Neural crest cell (in vitro differentiated cells): Measurements from ENCODE around the gene RAB38. TPM values are rescaled to one million over a fixed set of nuclear protein-coding genes. Genes with fewer than 3 reads are reported as not detected.

Source experiments
- DNase-seq: peaks from one replicate; pipeline ENCODE4 v3.0.0; 2021; ENCODE audit warnings: low read depth, mixed read lengths, low spot score
- H3K27ac Mint-ChIP-seq: one replicate; pipeline ENCODE4 v1.8.0; 2021; ENCODE audit warnings: mild to moderate bottlenecking, mixed read lengths; ENCODE audit not compliant: unreplicated experiment
- H3K27me3 Mint-ChIP-seq: 2 replicates; pipeline ENCODE4 v1.8.0; 2021; ENCODE audit warnings: low read depth, mild to moderate bottlenecking, mixed read lengths
- H3K36me3 Mint-ChIP-seq: 2 replicates; pipeline ENCODE4 v1.8.0; 2021; ENCODE audit warnings: low read depth, mild to moderate bottlenecking, mixed read lengths
- H3K4me1 Mint-ChIP-seq: 2 replicates; pipeline ENCODE4 v1.8.0; 2021; ENCODE audit warnings: mixed read lengths
- H3K4me3 Mint-ChIP-seq: one replicate; pipeline ENCODE4 v1.8.0; 2021; ENCODE audit warnings: mild to moderate bottlenecking, mixed read lengths
- H3K9me3 Mint-ChIP-seq: 2 replicates; pipeline ENCODE4 v1.8.0; 2021; ENCODE audit warnings: mixed read lengths
- total RNA-seq: library from RNA; stranded (reverse); gene quantifications from 2 replicates; pipeline ENCODE4 v1.2.1, GENCODE V29; 2021
- TF ChIP-seq, protein P1 (sequence below): fragments of 200-600 bp; sonication (generic); conservative IDR thresholded peaks from 2 replicates; pipeline ENCODE4 v1.5.0; 2021; ENCODE audit warnings: antibody characterized with exemption, mild to moderate bottlenecking

The RAB38 gene
- total RNA-seq, 1 donor from 2014 or later = 3.6 TPM

DNA sequence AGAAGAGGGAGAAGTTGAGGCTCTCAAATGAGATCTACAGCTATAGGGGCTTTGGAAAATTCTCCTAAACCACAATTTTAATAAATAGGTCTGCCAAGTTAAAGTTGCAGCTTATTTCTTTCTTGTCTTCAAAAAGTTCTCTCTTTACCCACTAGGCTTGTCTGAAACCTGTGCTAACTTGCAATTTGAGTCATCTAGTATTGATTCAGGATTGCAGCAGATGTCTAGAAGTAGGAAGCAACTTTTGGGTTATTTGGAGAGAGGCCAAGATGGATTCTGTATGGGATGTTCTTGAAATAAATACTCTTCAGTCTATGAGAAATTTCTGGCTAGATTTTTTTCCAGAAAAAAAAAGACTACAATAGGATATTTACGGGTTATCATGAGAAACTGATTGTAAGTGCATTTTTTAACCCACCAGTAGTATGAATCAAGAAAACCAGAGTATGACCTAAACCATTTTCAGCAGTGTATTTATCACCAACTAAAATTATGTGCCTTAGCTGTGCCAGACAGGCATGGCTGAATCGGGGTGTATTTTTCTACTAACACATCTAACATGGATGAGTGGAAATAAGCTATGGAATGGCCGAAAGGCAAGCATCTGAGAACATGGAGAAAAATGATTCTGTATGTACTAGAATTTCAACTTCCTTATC lies 4.9 kb upstream of the RAB38 start:
- Mint-ChIP-seq H3K4me3 (no peak overlapping the region), H3K27me3 (peaks cover 11% of the 10 kb centered on the region), H3K9me3 (no peaks in the 10 kb centered on the region), H3K36me3 (no peaks in the 10 kb centered on the region), H3K4me1 (peaks cover 9% of the 10 kb centered on the region), H3K27ac (no peak overlapping the region)
- TF ChIP-seq, protein P1, sequence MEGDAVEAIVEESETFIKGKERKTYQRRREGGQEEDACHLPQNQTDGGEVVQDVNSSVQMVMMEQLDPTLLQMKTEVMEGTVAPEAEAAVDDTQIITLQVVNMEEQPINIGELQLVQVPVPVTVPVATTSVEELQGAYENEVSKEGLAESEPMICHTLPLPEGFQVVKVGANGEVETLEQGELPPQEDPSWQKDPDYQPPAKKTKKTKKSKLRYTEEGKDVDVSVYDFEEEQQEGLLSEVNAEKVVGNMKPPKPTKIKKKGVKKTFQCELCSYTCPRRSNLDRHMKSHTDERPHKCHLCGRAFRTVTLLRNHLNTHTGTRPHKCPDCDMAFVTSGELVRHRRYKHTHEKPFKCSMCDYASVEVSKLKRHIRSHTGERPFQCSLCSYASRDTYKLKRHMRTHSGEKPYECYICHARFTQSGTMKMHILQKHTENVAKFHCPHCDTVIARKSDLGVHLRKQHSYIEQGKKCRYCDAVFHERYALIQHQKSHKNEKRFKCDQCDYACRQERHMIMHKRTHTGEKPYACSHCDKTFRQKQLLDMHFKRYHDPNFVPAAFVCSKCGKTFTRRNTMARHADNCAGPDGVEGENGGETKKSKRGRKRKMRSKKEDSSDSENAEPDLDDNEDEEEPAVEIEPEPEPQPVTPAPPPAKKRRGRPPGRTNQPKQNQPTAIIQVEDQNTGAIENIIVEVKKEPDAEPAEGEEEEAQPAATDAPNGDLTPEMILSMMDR = peak; percentile 21
- no peak for DNase-seq

DNA sequence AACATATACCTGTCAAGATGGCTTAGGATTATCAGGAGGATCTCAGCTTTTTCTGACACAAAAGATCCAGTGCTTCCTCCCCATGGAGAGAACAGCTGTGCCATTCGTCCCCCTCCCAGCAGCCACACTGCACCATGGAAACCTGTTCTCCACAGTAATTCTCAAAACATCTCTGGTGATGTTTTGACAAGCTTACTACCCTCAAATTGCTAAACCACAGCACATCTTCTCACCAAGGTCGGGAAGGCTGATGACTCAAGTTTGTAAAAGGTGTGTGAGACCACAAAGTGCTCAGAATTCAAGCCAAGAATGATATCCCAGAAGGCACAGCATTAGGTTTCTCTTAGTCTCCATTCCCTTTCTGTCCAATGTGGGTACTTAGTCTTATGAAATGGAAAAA lies 3.9 kb upstream of the RAB38 start:
- H3K27me3 Mint-ChIP-seq = peaks cover 13% of the 10 kb centered on the region
- no peak for DNase-seq
- no peak overlapping the region for H3K27ac Mint-ChIP-seq
- H3K9me3 Mint-ChIP-seq = no peaks in the 10 kb centered on the region
- H3K4me3 Mint-ChIP-seq = no peak overlapping the region
- H3K36me3 Mint-ChIP-seq = no peaks in the 10 kb centered on the region
- H3K4me1 Mint-ChIP-seq = peaks cover 19% of the 10 kb centered on the region
- TF ChIP-seq, protein P1 = no peak

DNA sequence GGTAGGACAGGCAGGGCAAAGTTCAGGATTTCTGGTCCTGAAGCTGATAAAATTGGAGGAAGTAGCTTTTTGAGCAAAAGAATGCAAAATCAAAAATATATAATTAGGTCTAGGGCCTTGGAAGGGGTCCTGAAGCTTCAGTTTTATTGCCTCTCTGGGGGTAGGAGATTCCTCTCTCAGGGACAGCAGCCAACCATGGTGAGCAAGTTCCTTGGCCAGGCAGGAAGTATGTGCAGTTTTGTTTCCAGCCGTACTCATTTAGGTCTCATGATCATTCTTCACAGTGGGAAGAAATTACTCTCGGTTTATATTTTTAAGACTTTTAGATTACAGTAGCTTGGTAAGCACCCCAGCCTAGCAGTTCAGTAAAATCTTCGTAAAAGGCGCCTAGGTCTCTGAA lies 2.9 kb upstream of the RAB38 start:
- Mint-ChIP-seq H3K27ac (no peak overlapping the region), H3K4me3 (no peak overlapping the region), H3K9me3 (no peaks in the 10 kb centered on the region), H3K27me3 (peaks cover 13% of the 10 kb centered on the region), H3K4me1 (peaks cover 20% of the 10 kb centered on the region), H3K36me3 (no peaks in the 10 kb centered on the region)
- TF ChIP-seq, protein P1 = no peak
- no peak for DNase-seq

DNA sequence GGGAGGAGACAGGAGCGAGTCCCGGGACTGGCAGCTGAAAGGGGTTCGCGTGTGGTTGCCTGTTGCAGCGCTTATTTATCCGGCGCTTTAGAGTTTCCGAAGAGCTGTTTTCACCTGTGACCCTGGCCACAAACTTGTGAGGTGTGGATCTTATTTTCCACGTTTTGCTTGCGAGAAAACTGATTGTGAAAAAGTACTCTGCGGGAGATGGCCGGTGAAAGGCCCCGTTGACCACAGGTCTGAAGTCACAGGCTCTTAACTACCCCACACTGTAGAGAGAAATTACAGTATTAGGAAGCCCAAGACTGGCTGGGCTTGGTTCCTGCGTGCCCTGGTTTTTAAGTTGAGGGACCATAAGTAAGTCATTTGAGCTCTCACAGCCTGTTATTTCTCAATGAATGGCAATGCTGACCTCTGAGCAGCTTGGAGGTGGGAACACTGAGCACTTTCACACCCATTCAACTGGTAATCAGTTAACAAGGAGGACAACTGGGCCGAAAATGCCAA lies 379 bp upstream of the RAB38 start:
- peak overlapping the region; percentile 89 for H3K4me3 Mint-ChIP-seq
- TF ChIP-seq, protein P1 = no peak
- no peak for DNase-seq
- no peaks in the 10 kb centered on the region for H3K36me3 Mint-ChIP-seq
- peaks cover 13% of the 10 kb centered on the region for H3K27me3 Mint-ChIP-seq
- H3K4me1 Mint-ChIP-seq = peaks cover 20% of the 10 kb centered on the region
- no peak overlapping the region for H3K27ac Mint-ChIP-seq
- no peaks in the 10 kb centered on the region for H3K9me3 Mint-ChIP-seq

DNA sequence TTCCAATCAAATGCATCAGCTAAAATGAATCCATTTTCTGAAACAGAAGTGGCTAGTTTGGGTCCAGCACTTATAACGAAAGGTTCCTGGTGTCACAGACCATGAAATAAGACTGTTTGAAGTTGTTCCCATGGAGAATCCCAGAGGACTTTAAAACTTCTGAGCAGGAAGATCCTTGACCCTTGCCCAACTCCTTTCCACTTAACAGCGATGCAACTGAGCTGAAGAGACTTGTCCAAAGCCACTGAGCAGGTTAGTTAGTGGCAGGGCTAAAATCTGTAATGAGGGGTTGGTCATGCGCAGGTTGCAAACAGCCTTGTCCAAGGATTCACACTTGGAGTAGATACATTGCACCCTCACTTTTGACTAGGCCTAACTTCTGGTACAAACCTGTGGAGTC lies 1.3 kb downstream of the RAB38 start:
- Mint-ChIP-seq H3K36me3 (no peaks in the 10 kb centered on the region), H3K27ac (no peak overlapping the region), H3K27me3 (peaks cover 10% of the 10 kb centered on the region), H3K4me1 (peaks cover 20% of the 10 kb centered on the region), H3K4me3 (peak overlapping the region; percentile 89), H3K9me3 (no peaks in the 10 kb centered on the region)
- TF ChIP-seq, protein P1 = no peak
- DNase-seq = no peak
